Activated CD8-positive, alpha-beta memory T cell treated with anti-CD3 and anti-CD28 coated beads, Interleukin-2, amount 10 ng/mL, durations not matched to agents 7 days and 5 days (primary cell): Measurements from ENCODE around the gene LIPF. TPM values are rescaled to one million over a fixed set of nuclear protein-coding genes. Genes with fewer than 3 reads are reported as not detected.
A peak's percentile ranks its signal among the peaks of the same experiment; 100 is the strongest.
"Not testable (repeated sequence)": the region's sequence is repeated elsewhere in the genome, so short reads cannot be mapped to it uniquely, and the experiment has no call there.

Source experiments
- ATAC-seq: fragments of 150-1000 bp; cut with Tn5 transposase; one replicate; pipeline ENCODE4 v1.10.0; 2021; ENCODE audit warnings: moderate library complexity
- CTCF ChIA-PET: fragments of 350-600 bp; sonication (Branson Sonifier 250); formaldehyde crosslinking; loops from one replicate; lab custom pipeline; 2021; ENCODE audit warnings: antibody characterized with exemption; lab: Charles Lee
- DNase-seq: peaks from one replicate; pipeline ENCODE4 v3.0.0-alpha.2; 2020
- H3K27ac Mint-ChIP-seq: one replicate; pipeline ENCODE4 v1.8.0; 2021; ENCODE audit warnings: mild to moderate bottlenecking, mixed read lengths
- H3K27me3 Mint-ChIP-seq: one replicate; pipeline ENCODE4 v1.8.0; 2021; ENCODE audit warnings: mixed read lengths
- H3K36me3 Mint-ChIP-seq: one replicate; pipeline ENCODE4 v1.8.0; 2021; ENCODE audit warnings: mild to moderate bottlenecking, mixed read lengths
- H3K4me1 Mint-ChIP-seq: one replicate; pipeline ENCODE4 v1.8.0; 2021; ENCODE audit warnings: mixed read lengths
- H3K4me3 Mint-ChIP-seq: one replicate; pipeline ENCODE4 v1.8.0; 2021; ENCODE audit warnings: mild to moderate bottlenecking, moderate library complexity, mixed read lengths
- H3K9me3 Mint-ChIP-seq: one replicate; pipeline ENCODE4 v1.8.0; 2022; ENCODE audit warnings: low read depth, mixed read lengths
- total RNA-seq, 2 experiments: library from RNA; stranded (reverse); gene quantifications; one replicate each; pipeline ENCODE4 v1.2.3, GENCODE V29; 2021

LIPF gene
- total RNA-seq, 2 experiments from 2014 or later = not detected

GRCh38 chr10:88657901-88658300 lies 6.3 kb upstream of the LIPF start:
- DNase-seq (no peak), ATAC-seq (no peak)
- Mint-ChIP-seq H3K9me3 (no peaks in the 10 kb centered on the region), H3K27me3 (peaks cover 22% of the 10 kb centered on the region), H3K4me1 (no peaks in the 10 kb centered on the region), H3K36me3 (peaks cover 1% of the 10 kb centered on the region), H3K27ac (no peak overlapping the region), H3K4me3 (no peak overlapping the region)
- CTCF ChIA-PET = interaction anchor here (0.8 kb wide), 1 partner anchor 75 kb away, joined by 3 read pairs; the partner anchor contains the start of gene RNLS

- Mint-ChIP-seq H3K9me3 (no peaks in the 10 kb centered on the region), H3K4me1 (no peaks in the 10 kb centered on the region), H3K27ac (no peak overlapping the region), H3K4me3 (no peak overlapping the region), H3K27me3 (peaks cover 22% of the 10 kb centered on the region), H3K36me3 (peaks cover 1% of the 10 kb centered on the region)
- ATAC-seq (no peak), DNase-seq (no peak)
- CTCF ChIA-PET = no interaction called here
Observed at GRCh38 chr10:88659725-88660597, 4.3 kb upstream of the LIPF start.

GRCh38 chr10:88660598-88660884 lies 3.7 kb upstream of the LIPF start:
- Mint-ChIP-seq H3K4me3 (no peak overlapping the region), H3K36me3 (peaks cover under 1% of the 10 kb centered on the region), H3K27ac (no peak overlapping the region), H3K4me1 (no peaks in the 10 kb centered on the region), H3K27me3 (peaks cover 22% of the 10 kb centered on the region), H3K9me3 (no peaks in the 10 kb centered on the region)
- CTCF ChIA-PET = no interaction called here
- ATAC-seq (no peak), DNase-seq (no peak)

GRCh38 chr10:88661018-88661417 lies 3.2 kb upstream of the LIPF start:
- Mint-ChIP-seq H3K4me1 (no peaks in the 10 kb centered on the region), H3K4me3 (no peak overlapping the region), H3K9me3 (no peaks in the 10 kb centered on the region), H3K27ac (no peak overlapping the region), H3K36me3 (no peaks in the 10 kb centered on the region), H3K27me3 (peaks cover 22% of the 10 kb centered on the region)
- CTCF ChIA-PET = no interaction called here
- no peak for DNase-seq
- ATAC-seq = no peak

- no peaks in the 10 kb centered on the region for H3K9me3 Mint-ChIP-seq
- H3K36me3 Mint-ChIP-seq = no peaks in the 10 kb centered on the region
- no peak for ATAC-seq
- no peaks in the 10 kb centered on the region for H3K4me1 Mint-ChIP-seq
- CTCF ChIA-PET = no interaction called here
- DNase-seq = no peak
- H3K4me3 Mint-ChIP-seq = no peak overlapping the region
- H3K27ac Mint-ChIP-seq = no peak overlapping the region
- peaks cover 22% of the 10 kb centered on the region for H3K27me3 Mint-ChIP-seq
Observed at GRCh38 chr10:88661577-88661976, 2.7 kb upstream of the LIPF start.

- H3K36me3 Mint-ChIP-seq, CTCF ChIA-PET: not testable (repeated sequence)
Observed at GRCh38 chr10:88663153-88663552, 1.1 kb upstream of the LIPF start.

GRCh38 chr10:88668465-88668864 lies 4.2 kb downstream of the LIPF start:
- Mint-ChIP-seq H3K36me3 (no peaks in the 10 kb centered on the region), H3K27ac (no peak overlapping the region), H3K4me1 (peaks cover 14% of the 10 kb centered on the region), H3K27me3 (peaks cover 7% of the 10 kb centered on the region), H3K9me3 (no peaks in the 10 kb centered on the region), H3K4me3 (no peak overlapping the region)
- no peak for DNase-seq
- CTCF ChIA-PET = interaction anchor here (1.0 kb wide), 1 partner anchor 18 kb away, joined by 3 read pairs; no protein-coding TSS in a partner anchor
- ATAC-seq = no peak

More at GRCh38 chr10:88663153-88663552, 1.1 kb upstream of the LIPF start:
- not testable (repeated sequence) for H3K9me3 Mint-ChIP-seq, H3K4me1 Mint-ChIP-seq, ATAC-seq, H3K27ac Mint-ChIP-seq, H3K4me3 Mint-ChIP-seq, DNase-seq
- H3K27me3 Mint-ChIP-seq = peaks cover 20% of the 10 kb centered on the region

GRCh38 chr10:88670497-88670896 lies 6.3 kb downstream of the LIPF start:
- DNase-seq = no peak
- CTCF ChIA-PET = interaction anchor here (0.9 kb wide), 1 partner anchor 87 kb away, joined by 3 read pairs; the partner anchor contains the start of gene RNLS
- no peaks in the 10 kb centered on the region for H3K9me3 Mint-ChIP-seq
- ATAC-seq = peak; percentile 87
- peaks cover 14% of the 10 kb centered on the region for H3K4me1 Mint-ChIP-seq
- H3K27me3 Mint-ChIP-seq = peaks cover 10% of the 10 kb centered on the region
- no peaks in the 10 kb centered on the region for H3K36me3 Mint-ChIP-seq
- peak overlapping the region; percentile 9 for H3K4me3 Mint-ChIP-seq
- peak overlapping the region; percentile 0 for H3K27ac Mint-ChIP-seq

- H3K36me3 Mint-ChIP-seq = no peaks in the 10 kb centered on the region
- DNase-seq = no peak
- CTCF ChIA-PET = no interaction called here
- no peak for ATAC-seq
- H3K27ac Mint-ChIP-seq = no peak overlapping the region
- peaks cover 13% of the 10 kb centered on the region for H3K27me3 Mint-ChIP-seq
- H3K4me3 Mint-ChIP-seq = no peak overlapping the region
- no peaks in the 10 kb centered on the region for H3K9me3 Mint-ChIP-seq
- H3K4me1 Mint-ChIP-seq = peaks cover 14% of the 10 kb centered on the region
Observed at GRCh38 chr10:88672041-88672440, 7.8 kb downstream of the LIPF start.

GRCh38 chr10:88676283-88677060 lies 12.2 kb downstream of the LIPF start:
- no peak for ATAC-seq
- peaks cover 2% of the 10 kb centered on the region for H3K4me1 Mint-ChIP-seq
- CTCF ChIA-PET = interaction anchor here (1.3 kb wide), 1 partner anchor 23 kb away, joined by 3 read pairs; no protein-coding TSS in a partner anchor

GRCh38 chr10:88680958-88681357 lies 16.7 kb downstream of the LIPF start:
- no peaks in the 10 kb centered on the region for H3K36me3 Mint-ChIP-seq
- no peak for DNase-seq
- H3K4me1 Mint-ChIP-seq = no peaks in the 10 kb centered on the region
- no peaks in the 10 kb centered on the region for H3K9me3 Mint-ChIP-seq
- H3K27ac Mint-ChIP-seq = no peak overlapping the region
- peaks cover 15% of the 10 kb centered on the region for H3K27me3 Mint-ChIP-seq
- CTCF ChIA-PET = interaction anchor here (0.7 kb wide), 1 partner anchor 119 kb away, joined by 3 read pairs; no protein-coding TSS in a partner anchor
- ATAC-seq = no peak
- H3K4me3 Mint-ChIP-seq = no peak overlapping the region

More at GRCh38 chr10:88676283-88677060, 12.2 kb downstream of the LIPF start:
- Mint-ChIP-seq H3K27ac (no peak overlapping the region), H3K9me3 (no peaks in the 10 kb centered on the region), H3K27me3 (peaks cover 17% of the 10 kb centered on the region), H3K4me3 (no peak overlapping the region), H3K36me3 (no peaks in the 10 kb centered on the region)
- no peak for DNase-seq

GRCh38 chr10:88682491-88682890 lies 18.2 kb downstream of the LIPF start:
- H3K9me3 Mint-ChIP-seq = no peaks in the 10 kb centered on the region
- CTCF ChIA-PET = interaction anchor here (1.5 kb wide), 1 partner anchor 100 kb away, joined by 8 read pairs; the partner anchor contains the start of gene RNLS

GRCh38 chr10:88687853-88688467 lies 23.7 kb downstream of the LIPF start:
- Mint-ChIP-seq H3K4me1 (no peaks in the 10 kb centered on the region), H3K27me3 (peaks cover 8% of the 10 kb centered on the region), H3K4me3 (no peak overlapping the region), H3K27ac (no peak overlapping the region), H3K9me3 (no peaks in the 10 kb centered on the region), H3K36me3 (no peaks in the 10 kb centered on the region)
- CTCF ChIA-PET = interaction anchor here (1.1 to 4.8 kb wide), 3 partner anchors 122 to 246 kb away, joined by 3 to 24 read pairs (median 3); no protein-coding TSS in a partner anchor
- DNase-seq = no peak
- no peak for ATAC-seq

More at GRCh38 chr10:88682491-88682890, 18.2 kb downstream of the LIPF start:
- H3K4me3 Mint-ChIP-seq = no peak overlapping the region
- no peaks in the 10 kb centered on the region for H3K36me3 Mint-ChIP-seq
- DNase-seq (no peak), ATAC-seq (no peak)
- H3K27ac Mint-ChIP-seq = no peak overlapping the region
- H3K27me3 Mint-ChIP-seq = peaks cover 11% of the 10 kb centered on the region
- no peaks in the 10 kb centered on the region for H3K4me1 Mint-ChIP-seq
